Endothelial cell (in vitro differentiated cells): Measurements from ENCODE around the gene KRT4. TPM values are rescaled to one million over a fixed set of nuclear protein-coding genes. Genes with fewer than 3 reads are reported as not detected.

Experiments
- DNase-seq: peaks from one replicate; pipeline ENCODE4 v3.0.0; 2021; ENCODE audit warnings: low spot score
- H3K27ac Mint-ChIP-seq: one replicate; pipeline ENCODE4 v1.8.0; 2021; ENCODE audit warnings: mixed read lengths, inconsistent platforms; ENCODE audit not compliant: unreplicated experiment
- H3K27me3 Mint-ChIP-seq: one replicate; pipeline ENCODE4 v1.8.0; 2021; ENCODE audit warnings: mild to moderate bottlenecking, moderate library complexity, mixed read lengths, inconsistent platforms; ENCODE audit not compliant: unreplicated experiment
- H3K36me3 Mint-ChIP-seq: one replicate; pipeline ENCODE4 v1.8.0; 2021; ENCODE audit warnings: mild to moderate bottlenecking, low read depth, mixed read lengths, inconsistent platforms; ENCODE audit not compliant: unreplicated experiment
- H3K4me1 Mint-ChIP-seq: one replicate; pipeline ENCODE4 v1.8.0; 2021; ENCODE audit warnings: mild to moderate bottlenecking, mixed read lengths, inconsistent platforms; ENCODE audit not compliant: unreplicated experiment
- H3K4me3 Mint-ChIP-seq: one replicate; pipeline ENCODE4 v1.8.0; 2021; ENCODE audit warnings: mild to moderate bottlenecking, mixed read lengths, inconsistent platforms; ENCODE audit not compliant: unreplicated experiment
- H3K9me3 Mint-ChIP-seq: one replicate; pipeline ENCODE4 v1.8.0; 2021; ENCODE audit warnings: mixed read lengths, inconsistent platforms; ENCODE audit not compliant: unreplicated experiment
- long read RNA-seq: library from polyadenylated mRNA; unstranded; transcript quantifications from one replicate; pipeline ENCODE4 v2.0.0, GENCODE V29; 2020; ENCODE audit not compliant: unreplicated experiment
- total RNA-seq: library from RNA; stranded (reverse); fragmentation: NEBNext Ultra II Directional; extraction: Animal tissue kit (Norgen Biotek cat#: 25700); gene quantifications from one replicate; pipeline ENCODE4 v1.2.1, GENCODE V29; 2021; ENCODE audit not compliant: unreplicated experiment
- TF ChIP-seq, protein P1 (sequence below): fragments of 200-600 bp; sonication (generic); IDR thresholded peaks from one replicate; pipeline ENCODE4 v1.5.0; 2021; ENCODE audit warnings: antibody characterized with exemption; ENCODE audit not compliant: unreplicated experiment

The KRT4 gene
- not detected for total RNA-seq
- long read RNA-seq = 0 reads

DNA sequence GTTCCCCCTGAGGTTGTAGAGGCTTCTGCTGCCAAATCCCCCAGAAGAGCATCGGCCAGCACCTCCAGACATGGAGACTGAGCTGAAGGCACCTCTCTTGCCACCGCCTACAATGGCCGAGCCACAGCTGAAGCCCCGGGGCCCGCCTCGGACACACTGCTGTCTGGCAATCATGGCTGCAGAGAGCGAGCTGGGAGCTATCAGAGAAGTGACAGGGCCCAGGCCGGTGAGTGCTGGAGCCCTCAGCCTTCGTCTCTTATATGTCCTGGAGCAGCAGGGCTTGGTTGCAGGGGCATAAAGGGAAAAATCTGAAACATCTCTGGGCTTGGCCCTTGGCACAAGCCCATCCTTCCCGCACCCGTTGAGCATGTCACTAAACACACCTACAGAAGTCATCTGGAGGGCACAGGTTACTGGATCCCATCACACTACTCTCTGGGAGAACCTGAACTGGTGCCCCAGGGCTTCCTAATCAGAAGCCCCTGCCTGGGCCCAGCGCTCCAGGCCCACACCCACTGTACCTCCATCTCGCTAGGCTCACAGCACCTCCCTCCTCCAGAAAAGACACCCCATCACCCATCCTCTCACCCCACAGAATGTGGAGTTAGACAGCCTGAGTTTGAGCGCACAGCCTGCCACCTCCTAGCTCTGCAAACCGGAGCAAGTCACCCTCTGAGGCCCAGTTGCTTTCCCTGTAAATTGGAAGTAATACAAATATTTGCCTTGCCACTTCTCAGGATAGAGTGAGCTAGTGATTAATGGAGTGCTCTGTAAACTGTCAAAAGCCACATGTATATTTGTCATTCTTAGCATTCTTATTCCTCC is at the start of gene KRT4:
KRT4 (minus strand) TSS at position 232 of the 825 bp plus-strand sequence; CDS start at position 174, 58 bp downstream.
- Mint-ChIP-seq H3K4me1 (no peaks in the 10 kb centered on the region), H3K9me3 (no peaks in the 10 kb centered on the region), H3K27me3 (peaks cover 3% of the 10 kb centered on the region), H3K36me3 (no peaks in the 10 kb centered on the region), H3K27ac (no peak within 1 kb of the TSS), H3K4me3 (no peak within 1 kb of the TSS)
- TF ChIP-seq, protein P1, sequence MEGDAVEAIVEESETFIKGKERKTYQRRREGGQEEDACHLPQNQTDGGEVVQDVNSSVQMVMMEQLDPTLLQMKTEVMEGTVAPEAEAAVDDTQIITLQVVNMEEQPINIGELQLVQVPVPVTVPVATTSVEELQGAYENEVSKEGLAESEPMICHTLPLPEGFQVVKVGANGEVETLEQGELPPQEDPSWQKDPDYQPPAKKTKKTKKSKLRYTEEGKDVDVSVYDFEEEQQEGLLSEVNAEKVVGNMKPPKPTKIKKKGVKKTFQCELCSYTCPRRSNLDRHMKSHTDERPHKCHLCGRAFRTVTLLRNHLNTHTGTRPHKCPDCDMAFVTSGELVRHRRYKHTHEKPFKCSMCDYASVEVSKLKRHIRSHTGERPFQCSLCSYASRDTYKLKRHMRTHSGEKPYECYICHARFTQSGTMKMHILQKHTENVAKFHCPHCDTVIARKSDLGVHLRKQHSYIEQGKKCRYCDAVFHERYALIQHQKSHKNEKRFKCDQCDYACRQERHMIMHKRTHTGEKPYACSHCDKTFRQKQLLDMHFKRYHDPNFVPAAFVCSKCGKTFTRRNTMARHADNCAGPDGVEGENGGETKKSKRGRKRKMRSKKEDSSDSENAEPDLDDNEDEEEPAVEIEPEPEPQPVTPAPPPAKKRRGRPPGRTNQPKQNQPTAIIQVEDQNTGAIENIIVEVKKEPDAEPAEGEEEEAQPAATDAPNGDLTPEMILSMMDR = no peak
- no peak for DNase-seq

DNA sequence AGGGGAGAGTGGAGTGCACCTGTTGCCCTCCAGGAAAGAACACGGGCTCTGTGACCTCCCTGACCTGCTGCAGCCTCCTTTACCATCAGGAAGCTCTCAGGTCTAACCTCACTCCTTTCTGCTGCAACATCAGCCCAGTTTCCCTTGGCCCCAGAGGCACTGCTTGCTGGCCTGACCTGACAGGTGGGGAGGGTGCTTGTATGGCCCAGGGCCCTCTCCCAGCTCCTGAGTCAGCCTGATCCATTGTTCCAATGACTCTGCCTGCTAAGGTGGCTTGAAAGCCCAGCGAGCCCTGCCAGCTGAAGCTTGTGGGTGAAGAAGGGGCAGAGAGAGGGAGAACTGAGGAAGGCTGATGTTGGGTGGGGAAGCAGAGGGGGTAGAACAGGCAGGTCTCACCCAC is 48.1 kb upstream of the KRT4 start:
- Mint-ChIP-seq H3K27me3 (no peaks in the 10 kb centered on the region), H3K36me3 (no peaks in the 10 kb centered on the region), H3K27ac (no peak overlapping the region), H3K4me3 (no peak overlapping the region), H3K9me3 (no peaks in the 10 kb centered on the region), H3K4me1 (no peaks in the 10 kb centered on the region)
- DNase-seq = no peak
- TF ChIP-seq, protein P1 = no peak

DNA sequence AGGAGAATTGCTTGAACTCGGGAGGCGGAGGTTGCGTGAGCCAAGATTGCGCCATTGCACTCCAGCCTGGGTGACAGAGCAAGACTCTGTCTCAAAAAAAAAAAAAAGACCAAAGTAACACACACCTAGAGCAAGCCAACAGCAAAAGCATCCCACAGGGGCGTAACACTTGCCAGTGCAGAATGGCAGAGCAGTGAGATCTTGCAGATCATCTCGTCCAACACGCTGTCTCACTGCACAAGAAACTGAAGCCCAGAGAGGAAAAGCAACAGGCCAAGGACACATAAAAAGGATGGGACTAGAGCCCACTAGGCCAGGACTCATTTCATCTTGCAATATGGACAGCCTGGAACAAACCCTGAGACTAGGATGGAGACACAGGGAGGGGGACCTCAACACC is 47.6 kb upstream of the KRT4 start:
- H3K27ac Mint-ChIP-seq = no peak overlapping the region
- DNase-seq = no peak
- H3K27me3 Mint-ChIP-seq = no peaks in the 10 kb centered on the region
- no peaks in the 10 kb centered on the region for H3K36me3 Mint-ChIP-seq
- H3K4me3 Mint-ChIP-seq = no peak overlapping the region
- no peaks in the 10 kb centered on the region for H3K9me3 Mint-ChIP-seq
- no peaks in the 10 kb centered on the region for H3K4me1 Mint-ChIP-seq
- TF ChIP-seq, protein P1 = no peak

DNA sequence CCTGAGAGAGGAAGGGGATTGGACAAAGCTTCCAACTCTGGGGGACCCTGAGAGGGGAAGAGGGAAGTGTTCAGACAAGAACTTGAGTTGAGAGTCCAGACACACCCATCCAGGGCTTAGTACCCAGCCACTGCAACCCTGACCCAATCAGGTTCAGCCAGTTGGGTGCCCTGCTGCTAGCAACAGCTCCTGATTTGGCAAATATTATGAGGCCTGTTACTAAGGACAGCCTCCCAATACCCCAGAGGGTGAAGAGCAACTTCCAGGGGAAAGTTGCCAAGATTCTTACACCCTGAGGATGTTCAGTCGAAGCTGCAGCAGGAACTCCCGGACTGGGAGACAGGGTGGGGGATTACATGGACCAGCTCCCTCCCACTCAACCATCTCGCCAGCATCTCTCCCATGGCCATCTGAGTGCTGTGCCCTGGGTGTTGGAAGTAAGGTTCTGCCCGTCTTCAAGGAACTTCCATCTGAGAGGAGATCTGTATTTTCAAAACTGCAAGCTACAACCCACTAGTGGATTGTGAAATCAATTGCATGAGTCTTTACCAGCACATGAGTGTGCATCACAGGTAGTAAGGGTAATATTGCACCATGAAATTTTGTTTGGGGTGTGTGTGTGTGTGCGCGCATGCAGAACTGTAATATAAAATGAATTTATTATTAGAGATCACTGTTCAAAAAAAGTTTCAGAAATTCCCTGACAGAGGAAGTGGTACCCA is 46.3 kb upstream of the KRT4 start:
- no peak for DNase-seq

More for the DNA sequence above, 46.3 kb upstream of the KRT4 start:
- H3K4me1 Mint-ChIP-seq = no peaks in the 10 kb centered on the region
- no peak overlapping the region for H3K27ac Mint-ChIP-seq
- H3K36me3 Mint-ChIP-seq = no peaks in the 10 kb centered on the region
- no peaks in the 10 kb centered on the region for H3K27me3 Mint-ChIP-seq
- H3K4me3 Mint-ChIP-seq = no peak overlapping the region
- TF ChIP-seq, protein P1 = no peak
- no peaks in the 10 kb centered on the region for H3K9me3 Mint-ChIP-seq
